ENCODE measurements around the gene CHMP4B. TPM values are rescaled to one million over a fixed set of nuclear protein-coding genes. Genes with fewer than 3 reads are reported as not detected.
A peak's percentile ranks its signal among the peaks of the same experiment; 100 is the strongest.

CHMP4B gene
- total and polyA plus RNA-seq, 2 donors (not counting 1 experiment from before 2014, with no cell fraction given) = 62.3 to 83.9 TPM

GRCh38 chr20:33783818-33784217, 27.3 kb upstream of the CHMP4B start:
- ATAC-seq (ENCODE audit: low read depth) (no peak), DNase-seq (no peak)
- POLR2A ChIA-PET = interaction anchor here (1.1 kb wide), 1 partner anchor 209 kb away, joined by 4 read pairs; no protein-coding TSS in a partner anchor
- Mint-ChIP-seq H3K27ac (peak overlapping the region; percentile 78), H3K4me3 (no peak overlapping the region), H3K9me3 (ENCODE audit: insufficient read depth) (no peaks in the 10 kb centered on the region), H3K27me3 (no peaks in the 10 kb centered on the region), H3K4me1 (peaks cover 75% of the 10 kb centered on the region)
- H3K27ac ChIP-seq (ENCODE audit: low read length in 2 of 2) = no peak overlapping the region
- TF ChIP-seq CTCF (IDR thresholded peaks at IDR 0.05) = no peak
- TF ChIP-seq EZH2 (IDR thresholded peaks at IDR 0.05; ENCODE audit: borderline replicate concordance, insufficient read depth, low read depth, low read length, poor library complexity, severe bottlenecking) = no peak
- intact Hi-C loops (cut with micrococcal nuclease) = no loop called here
- CTCF ChIA-PET = interaction anchor here (2.8 kb wide), 1 partner anchor 8 kb away, joined by 11 read pairs; no protein-coding TSS in a partner anchor
- peaks cover 0 to 5% of the 10 kb centered on the region in 2 experiments for H3K36me3 ChIP-seq (replicated peaks in 1 of 2; ENCODE audit: control extremely low read depth in 1 of 2, control insufficient read depth in 1 of 2, extremely low read depth in 1 of 2, insufficient read depth in 2 of 2, low read length in 1 of 2)
- H3K4me1 ChIP-seq (ENCODE audit: control insufficient read depth in 2 of 2, insufficient read depth in 2 of 2, low read length in 2 of 2) = peaks cover 78 to 88% of the 10 kb centered on the region in 2 donors
- H2AFZ ChIP-seq (ENCODE audit: insufficient read depth, low read depth, low read length, poor library complexity, severe bottlenecking) = no peak overlapping the region
- no peak overlapping the region for H3K9ac ChIP-seq (ENCODE audit: low read length)
- peaks cover 0 to 18% (median 0%) of the 10 kb centered on the region in 3 donors for H3K9me3 ChIP-seq (ENCODE audit: control extremely low read depth in 1 of 3, control insufficient read depth in 2 of 3, insufficient read depth in 1 of 3, low read length in 2 of 3)
- no peaks in the 10 kb centered on the region for H4K20me1 ChIP-seq (ENCODE audit: control insufficient read depth, insufficient read depth, low read length, poor library complexity, severe bottlenecking)
- peak overlapping the region; percentile 25 for H3K4me2 ChIP-seq (replicated peaks; ENCODE audit: low read depth, low read length, poor library complexity, severe bottlenecking)
- WGBS (ENCODE audit: insufficient coverage) = 67% methylated on average over 3 of the region's 5 CpGs
- no peak overlapping the region for H3K4me3 ChIP-seq (ENCODE audit: control extremely low read depth in 1 of 5, extremely low read depth in 1 of 5, insufficient read depth in 1 of 5, low read depth in 2 of 5, low read length in 4 of 5)
- H3K79me2 ChIP-seq (ENCODE audit: control insufficient read depth, insufficient read depth, low read length) = no peaks in the 10 kb centered on the region
- no peaks in the 10 kb centered on the region for H3K27me3 ChIP-seq (replicated peaks in 1 of 4; ENCODE audit: control extremely low read depth in 1 of 4, control insufficient read depth in 3 of 4, insufficient read depth in 4 of 4, low read length in 3 of 4)

DNA sequence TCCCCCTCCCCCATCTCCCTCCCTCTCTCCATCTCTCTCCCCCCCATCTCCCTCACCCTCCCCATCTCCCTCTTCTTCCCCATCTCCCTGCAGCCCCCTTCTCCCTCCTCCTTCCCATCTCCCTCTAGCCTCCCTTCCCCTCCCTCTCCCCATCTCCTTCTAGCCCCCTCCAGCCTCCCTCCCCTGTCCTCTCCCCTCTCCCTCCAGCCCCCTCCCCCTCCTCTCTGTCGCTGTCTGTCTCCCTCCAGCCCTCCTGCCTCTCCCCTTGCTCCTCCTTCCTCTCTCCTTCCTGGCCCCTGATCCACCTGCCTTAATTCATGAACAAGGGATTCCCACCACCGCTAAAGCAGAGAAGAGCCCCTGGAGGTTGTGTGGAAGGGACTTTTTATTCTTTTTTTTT, 26.9 kb upstream of the CHMP4B start:
- peak overlapping the region; percentile 21 for H3K4me2 ChIP-seq (replicated peaks; ENCODE audit: low read depth, low read length, poor library complexity, severe bottlenecking)
- DNase-seq = no peak
- no peak overlapping the region for H2AFZ ChIP-seq (ENCODE audit: insufficient read depth, low read depth, low read length, poor library complexity, severe bottlenecking)
- no peak overlapping the region for H3K27ac ChIP-seq (ENCODE audit: low read length in 2 of 2)
- no peaks in the 10 kb centered on the region for H3K27me3 ChIP-seq (replicated peaks in 1 of 4; ENCODE audit: control extremely low read depth in 1 of 4, control insufficient read depth in 3 of 4, insufficient read depth in 4 of 4, low read length in 3 of 4)
- H3K9ac ChIP-seq (ENCODE audit: low read length) = no peak overlapping the region
- no peaks in the 10 kb centered on the region for H3K79me2 ChIP-seq (ENCODE audit: control insufficient read depth, insufficient read depth, low read length)
- peaks cover 0 to 14% (median 0%) of the 10 kb centered on the region in 3 donors for H3K9me3 ChIP-seq (ENCODE audit: control extremely low read depth in 1 of 3, control insufficient read depth in 2 of 3, insufficient read depth in 1 of 3, low read length in 2 of 3)
- no peak overlapping the region for H3K4me3 Mint-ChIP-seq
- H3K27me3 Mint-ChIP-seq = no peaks in the 10 kb centered on the region
- POLR2A ChIA-PET = interaction anchor here (0.7 kb wide), 1 partner anchor 56 kb away, joined by 6 read pairs; no protein-coding TSS in a partner anchor
- CTCF ChIA-PET = no interaction called here
- H3K4me3 ChIP-seq (ENCODE audit: control extremely low read depth in 1 of 5, extremely low read depth in 1 of 5, insufficient read depth in 1 of 5, low read depth in 2 of 5, low read length in 4 of 5) = no peak overlapping the region
- H3K27ac Mint-ChIP-seq = peak overlapping the region; percentile 29
- peaks cover 71% of the 10 kb centered on the region for H3K4me1 Mint-ChIP-seq
- ATAC-seq (ENCODE audit: low read depth) = no peak
- peaks cover 0 to 5% of the 10 kb centered on the region in 2 experiments for H3K36me3 ChIP-seq (replicated peaks in 1 of 2; ENCODE audit: control extremely low read depth in 1 of 2, control insufficient read depth in 1 of 2, extremely low read depth in 1 of 2, insufficient read depth in 2 of 2, low read length in 1 of 2)
- H4K20me1 ChIP-seq (ENCODE audit: control insufficient read depth, insufficient read depth, low read length, poor library complexity, severe bottlenecking) = no peaks in the 10 kb centered on the region
- no CpG with 5 or more reads among the region's 2 CpGs for WGBS (ENCODE audit: insufficient coverage)
- TF ChIP-seq EZH2 (IDR thresholded peaks at IDR 0.05; ENCODE audit: borderline replicate concordance, insufficient read depth, low read depth, low read length, poor library complexity, severe bottlenecking) = no peak
- TF ChIP-seq CTCF (IDR thresholded peaks at IDR 0.05) = no peak
- peaks cover 74 to 84% of the 10 kb centered on the region in 2 donors for H3K4me1 ChIP-seq (ENCODE audit: control insufficient read depth in 2 of 2, insufficient read depth in 2 of 2, low read length in 2 of 2)
- intact Hi-C loops (cut with micrococcal nuclease) = no loop called here
- H3K9me3 Mint-ChIP-seq (ENCODE audit: insufficient read depth) = no peaks in the 10 kb centered on the region

Data from B cell (primary cell).